WTC11 (cell line): ENCODE results near the gene MECR.

Experiments used
- CBFB ChIP-seq: sonication (generic); formaldehyde crosslinking; IDR thresholded peaks from 2 replicates; pipeline ENCODE4 v1.8.1; 2022; ENCODE audit warnings: mild to moderate bottlenecking, low read depth, missing genetic modification reagents
- CTCF ChIP-seq: fragments of 200-600 bp; IDR thresholded peaks from 2 replicates; pipeline ENCODE4 v1.8.0; 2022; ENCODE audit warnings: antibody characterized with exemption
- TEAD1 ChIP-seq: sonication (generic); formaldehyde crosslinking; IDR thresholded peaks from 2 replicates; pipeline ENCODE4 v1.8.0; 2022; ENCODE audit warnings: mild to moderate bottlenecking, missing genetic modification reagents
- TEAD4 ChIP-seq: sonication (generic); formaldehyde crosslinking; IDR thresholded peaks from 2 replicates; pipeline ENCODE4 v1.8.0; 2022; ENCODE audit warnings: mild to moderate bottlenecking, missing genetic modification reagents
- USF2 ChIP-seq: sonication (generic); formaldehyde crosslinking; IDR thresholded peaks from 2 replicates; pipeline ENCODE4 v1.8.1; 2023; ENCODE audit warnings: mild to moderate bottlenecking, missing genetic modification reagents, moderate library complexity
- ZNF512 ChIP-seq: sonication (generic); formaldehyde crosslinking; IDR thresholded peaks from 2 replicates; pipeline ENCODE4 v1.8.1; 2022; ENCODE audit warnings: missing genetic modification reagents, borderline replicate concordance

GRCh38 chr1:29224356-29224837, 6.3 kb downstream of the MECR start:
- TF ChIP-seq USF2 (CRISPR knock-in tag), result no peak
- no peak for TF ChIP-seq CTCF
- TF ChIP-seq TEAD1 (CRISPR knock-in tag), result no peak
- TF ChIP-seq ZNF512 (CRISPR knock-in tag), result no peak
- TF ChIP-seq TEAD4 (CRISPR knock-in tag), result no peak
- TF ChIP-seq CBFB (CRISPR knock-in tag), result no peak
